ENCODE measurements around the gene PPIAL4G.
"Not testable (repeated sequence)": the region's sequence is repeated elsewhere in the genome, so short reads cannot be mapped to it uniquely, and the experiment has no call there.

The PPIAL4G gene

GRCh38 chr1:148514310-148514709 lies 31.2 kb upstream of the PPIAL4G start:
- not testable (repeated sequence) for H3K27me3 ChIP-seq (ENCODE audit: insufficient read depth, low read length); H2AFZ ChIP-seq (ENCODE audit: insufficient read depth, low read length, poor library complexity); H3K36me3 ChIP-seq (ENCODE audit: control insufficient read depth in 1 of 2, insufficient read depth in 2 of 2, low read length in 2 of 2); H3K9ac ChIP-seq (ENCODE audit: low read length); H2BK5ac ChIP-seq (ENCODE audit: low read depth, low read length, poor library complexity); H3K18ac ChIP-seq (ENCODE audit: low read length); H3K4ac ChIP-seq (ENCODE audit: low read depth, low read length); H2BK120ac ChIP-seq (ENCODE audit: insufficient read depth, low read length, poor library complexity); H3K27ac ChIP-seq (ENCODE audit: low read depth, low read length); H4K91ac ChIP-seq (ENCODE audit: low read depth, low read length); H3K79me2 ChIP-seq (ENCODE audit: control insufficient read depth, insufficient read depth, low read length, poor library complexity); H2AK5ac ChIP-seq (ENCODE audit: low read length); H4K8ac ChIP-seq (ENCODE audit: low read depth, low read length); H4K12ac ChIP-seq (ENCODE audit: low read depth, low read length); DNase-seq; H3K79me1 ChIP-seq (ENCODE audit: low read length); H2BK12ac ChIP-seq (ENCODE audit: low read length); H3K9me3 ChIP-seq (ENCODE audit: insufficient read depth, low read depth, low read length); H3K4me1 ChIP-seq (ENCODE audit: control insufficient read depth in 1 of 2, insufficient read depth in 2 of 2, low read length in 2 of 2); H3K23ac ChIP-seq (ENCODE audit: low read length); H3K14ac ChIP-seq (ENCODE audit: low read length); H3K4me3 ChIP-seq (ENCODE audit: low read depth, low read length); H3K4me2 ChIP-seq (ENCODE audit: low read length)
- WGBS (ENCODE audit: extremely low coverage, insufficient coverage, insufficient read length) = no CpG with 5 or more reads among the region's 3 CpGs

- not testable (repeated sequence) for H3K27ac ChIP-seq (ENCODE audit: low read depth, low read length); H4K12ac ChIP-seq (ENCODE audit: low read depth, low read length); H3K4me2 ChIP-seq (ENCODE audit: low read length); H3K79me2 ChIP-seq (ENCODE audit: control insufficient read depth, insufficient read depth, low read length, poor library complexity); H3K4me1 ChIP-seq (ENCODE audit: control insufficient read depth in 1 of 2, insufficient read depth in 2 of 2, low read length in 2 of 2); H2AK5ac ChIP-seq (ENCODE audit: low read length); H3K36me3 ChIP-seq (ENCODE audit: control insufficient read depth in 1 of 2, insufficient read depth in 2 of 2, low read length in 2 of 2); H2BK120ac ChIP-seq (ENCODE audit: insufficient read depth, low read length, poor library complexity); H3K4ac ChIP-seq (ENCODE audit: low read depth, low read length); H2BK12ac ChIP-seq (ENCODE audit: low read length); H3K23ac ChIP-seq (ENCODE audit: low read length); H2BK5ac ChIP-seq (ENCODE audit: low read depth, low read length, poor library complexity); H3K9ac ChIP-seq (ENCODE audit: low read length); H4K91ac ChIP-seq (ENCODE audit: low read depth, low read length); H3K79me1 ChIP-seq (ENCODE audit: low read length); H3K9me3 ChIP-seq (ENCODE audit: insufficient read depth, low read depth, low read length); H3K14ac ChIP-seq (ENCODE audit: low read length); H3K18ac ChIP-seq (ENCODE audit: low read length); H4K8ac ChIP-seq (ENCODE audit: low read depth, low read length); H3K27me3 ChIP-seq (ENCODE audit: insufficient read depth, low read length); H3K4me3 ChIP-seq (ENCODE audit: low read depth, low read length); DNase-seq; H2AFZ ChIP-seq (ENCODE audit: insufficient read depth, low read length, poor library complexity)
- WGBS (ENCODE audit: extremely low coverage, insufficient coverage, insufficient read length) = no CpG with 5 or more reads among the region's 9 CpGs
These were observed 29.6 kb upstream of the PPIAL4G start for GRCh38 chr1:148512571-148513184.

- H2BK120ac ChIP-seq (ENCODE audit: insufficient read depth, low read length, poor library complexity); H3K4ac ChIP-seq (ENCODE audit: low read depth, low read length); H2AK5ac ChIP-seq (ENCODE audit: low read length); H3K27ac ChIP-seq (ENCODE audit: low read depth, low read length); H3K79me2 ChIP-seq (ENCODE audit: control insufficient read depth, insufficient read depth, low read length, poor library complexity); H4K8ac ChIP-seq (ENCODE audit: low read depth, low read length); H3K4me1 ChIP-seq (ENCODE audit: control insufficient read depth in 1 of 2, insufficient read depth in 2 of 2, low read length in 2 of 2); H3K9ac ChIP-seq (ENCODE audit: low read length); H4K12ac ChIP-seq (ENCODE audit: low read depth, low read length); H2BK12ac ChIP-seq (ENCODE audit: low read length); H3K4me3 ChIP-seq (ENCODE audit: low read depth, low read length); H3K36me3 ChIP-seq (ENCODE audit: control insufficient read depth in 1 of 2, insufficient read depth in 2 of 2, low read length in 2 of 2); H3K79me1 ChIP-seq (ENCODE audit: low read length); DNase-seq; H3K27me3 ChIP-seq (ENCODE audit: insufficient read depth, low read length); H4K91ac ChIP-seq (ENCODE audit: low read depth, low read length); H2BK5ac ChIP-seq (ENCODE audit: low read depth, low read length, poor library complexity); H3K9me3 ChIP-seq (ENCODE audit: insufficient read depth, low read depth, low read length); H3K23ac ChIP-seq (ENCODE audit: low read length); H3K4me2 ChIP-seq (ENCODE audit: low read length); H3K18ac ChIP-seq (ENCODE audit: low read length); H3K14ac ChIP-seq (ENCODE audit: low read length); H2AFZ ChIP-seq (ENCODE audit: insufficient read depth, low read length, poor library complexity): not testable (repeated sequence)
These were observed 10.8 kb upstream of the PPIAL4G start for GRCh38 chr1:148493933-148494332.

- no CpG with 5 or more reads among the region's 4 CpGs for WGBS (ENCODE audit: extremely low coverage, insufficient coverage, insufficient read length)
- not testable (repeated sequence) for H3K18ac ChIP-seq (ENCODE audit: low read length)
These were observed 2.0 kb downstream of the PPIAL4G start for GRCh38 chr1:148481134-148481533.

More at GRCh38 chr1:148481134-148481533, 2.0 kb downstream of the PPIAL4G start:
- H2AFZ ChIP-seq (ENCODE audit: insufficient read depth, low read length, poor library complexity); H3K27ac ChIP-seq (ENCODE audit: low read depth, low read length); H3K79me2 ChIP-seq (ENCODE audit: control insufficient read depth, insufficient read depth, low read length, poor library complexity); DNase-seq; H3K36me3 ChIP-seq (ENCODE audit: control insufficient read depth in 1 of 2, insufficient read depth in 2 of 2, low read length in 2 of 2); H3K27me3 ChIP-seq (ENCODE audit: insufficient read depth, low read length); H2BK12ac ChIP-seq (ENCODE audit: low read length); H3K4me1 ChIP-seq (ENCODE audit: control insufficient read depth in 1 of 2, insufficient read depth in 2 of 2, low read length in 2 of 2); H3K9ac ChIP-seq (ENCODE audit: low read length); H3K14ac ChIP-seq (ENCODE audit: low read length); H2AK5ac ChIP-seq (ENCODE audit: low read length); H3K79me1 ChIP-seq (ENCODE audit: low read length); H2BK5ac ChIP-seq (ENCODE audit: low read depth, low read length, poor library complexity); H2BK120ac ChIP-seq (ENCODE audit: insufficient read depth, low read length, poor library complexity); H4K91ac ChIP-seq (ENCODE audit: low read depth, low read length); H3K4me2 ChIP-seq (ENCODE audit: low read length); H3K4me3 ChIP-seq (ENCODE audit: low read depth, low read length); H3K4ac ChIP-seq (ENCODE audit: low read depth, low read length); H4K12ac ChIP-seq (ENCODE audit: low read depth, low read length); H3K23ac ChIP-seq (ENCODE audit: low read length); H3K9me3 ChIP-seq (ENCODE audit: insufficient read depth, low read depth, low read length); H4K8ac ChIP-seq (ENCODE audit: low read depth, low read length): not testable (repeated sequence)
